Activated CD8-positive, alpha-beta T cell treated with anti-CD3 and anti-CD28 coated beads for 36 hours (primary cell): ENCODE results near the gene PLEKHA1. TPM values are rescaled to one million over a fixed set of nuclear protein-coding genes. Genes with fewer than 3 reads are reported as not detected.

Experiments used
- ATAC-seq: fragments of 200-7000 bp; cut with Tn5 transposase; one replicate; pipeline ENCODE4 v1.10.0; 2021; ENCODE audit warnings: mild to moderate bottlenecking, moderate library complexity
- CTCF ChIA-PET: fragments of 350-600 bp; sonication (Branson Sonifier 250); formaldehyde crosslinking; loops from one replicate; lab custom pipeline; 2021; ENCODE audit warnings: antibody characterized with exemption; lab: Charles Lee
- POLR2A ChIA-PET: fragments of 350-600 bp; sonication (Branson Sonifier 250); formaldehyde crosslinking; loops from one replicate; lab custom pipeline; 2021; ENCODE audit warnings: antibody characterized with exemption; lab: Charles Lee
- DNase-seq: peaks from one replicate; pipeline ENCODE4 v3.0.0-alpha.2; 2020
- H3K27ac Mint-ChIP-seq: one replicate; pipeline ENCODE4 v1.8.0; 2021; ENCODE audit warnings: mild to moderate bottlenecking, mixed read lengths
- H3K27me3 Mint-ChIP-seq: one replicate; pipeline ENCODE4 v1.8.0; 2021; ENCODE audit warnings: mixed read lengths
- H3K36me3 Mint-ChIP-seq: one replicate; pipeline ENCODE4 v1.8.0; 2021; ENCODE audit warnings: low read depth, mixed read lengths
- H3K4me1 Mint-ChIP-seq: one replicate; pipeline ENCODE4 v1.8.0; 2021; ENCODE audit warnings: low read depth, mixed read lengths
- H3K4me3 Mint-ChIP-seq: one replicate; pipeline ENCODE4 v1.8.0; 2021; ENCODE audit warnings: mild to moderate bottlenecking, moderate library complexity, mixed read lengths
- H3K9me3 Mint-ChIP-seq: one replicate; pipeline ENCODE4 v1.8.0; 2021; ENCODE audit warnings: mixed read lengths
- intact Hi-C: fragments of 100-400 bp; cut with micrococcal nuclease; formaldehyde crosslinking; loops from one replicate; pipeline ENCODE4 v1.10.0; 2022
- total RNA-seq, 2 experiments: library from RNA; stranded (reverse); gene quantifications; one replicate each; pipeline ENCODE4 v1.2.3, GENCODE V29; 2021
- TF ChIP-seq, protein P1 (sequence below): fragments of 200-600 bp; IDR thresholded peaks from one replicate; pipeline ENCODE4 v1.8.0; 2022; ENCODE audit warnings: antibody characterized with exemption, mild to moderate bottlenecking

PLEKHA1 gene
- total RNA-seq, 2 experiments from 2014 or later, result 17.0 to 17.4 TPM

DNA sequence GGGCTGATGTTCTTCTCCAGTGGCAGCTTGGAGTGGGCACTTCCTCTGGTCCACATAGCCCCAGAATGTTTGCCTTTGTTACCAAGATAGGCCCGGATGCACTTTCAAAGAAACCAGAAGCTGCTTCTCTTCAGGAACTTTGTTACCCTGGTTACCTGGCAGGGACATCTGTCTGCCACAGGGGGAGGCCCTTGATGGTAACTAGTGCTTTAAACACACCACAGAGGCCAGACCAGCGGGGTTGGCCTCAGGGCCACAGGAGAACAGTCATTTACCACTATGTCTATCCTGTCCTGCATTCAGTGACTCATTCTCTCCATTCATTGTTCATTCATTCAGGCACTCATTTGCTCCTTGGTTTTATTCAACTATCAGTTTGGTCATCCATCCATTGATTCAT lies 11.9 kb upstream of the PLEKHA1 start:
- POLR2A ChIA-PET, result interaction anchor here (1.0 kb wide), 1 partner anchor 12 kb away, joined by 3 read pairs; no protein-coding TSS in a partner anchor
- H3K9me3 Mint-ChIP-seq, result peaks cover 7% of the 10 kb centered on the region
- H3K4me3 Mint-ChIP-seq, result no peak overlapping the region
- DNase-seq (peak; percentile 67), ATAC-seq (peak; percentile 94)
- H3K36me3 Mint-ChIP-seq, result peaks cover 2% of the 10 kb centered on the region
- CTCF ChIA-PET, result interaction anchor here (1.2 kb wide), 1 partner anchor 73 kb away, joined by 5 read pairs; no protein-coding TSS in a partner anchor
- H3K27me3 Mint-ChIP-seq, result peaks cover 4% of the 10 kb centered on the region
- TF ChIP-seq, protein P1, sequence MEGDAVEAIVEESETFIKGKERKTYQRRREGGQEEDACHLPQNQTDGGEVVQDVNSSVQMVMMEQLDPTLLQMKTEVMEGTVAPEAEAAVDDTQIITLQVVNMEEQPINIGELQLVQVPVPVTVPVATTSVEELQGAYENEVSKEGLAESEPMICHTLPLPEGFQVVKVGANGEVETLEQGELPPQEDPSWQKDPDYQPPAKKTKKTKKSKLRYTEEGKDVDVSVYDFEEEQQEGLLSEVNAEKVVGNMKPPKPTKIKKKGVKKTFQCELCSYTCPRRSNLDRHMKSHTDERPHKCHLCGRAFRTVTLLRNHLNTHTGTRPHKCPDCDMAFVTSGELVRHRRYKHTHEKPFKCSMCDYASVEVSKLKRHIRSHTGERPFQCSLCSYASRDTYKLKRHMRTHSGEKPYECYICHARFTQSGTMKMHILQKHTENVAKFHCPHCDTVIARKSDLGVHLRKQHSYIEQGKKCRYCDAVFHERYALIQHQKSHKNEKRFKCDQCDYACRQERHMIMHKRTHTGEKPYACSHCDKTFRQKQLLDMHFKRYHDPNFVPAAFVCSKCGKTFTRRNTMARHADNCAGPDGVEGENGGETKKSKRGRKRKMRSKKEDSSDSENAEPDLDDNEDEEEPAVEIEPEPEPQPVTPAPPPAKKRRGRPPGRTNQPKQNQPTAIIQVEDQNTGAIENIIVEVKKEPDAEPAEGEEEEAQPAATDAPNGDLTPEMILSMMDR, result no peak
- H3K4me1 Mint-ChIP-seq, result peaks cover 4% of the 10 kb centered on the region
- H3K27ac Mint-ChIP-seq, result no peak overlapping the region
- intact Hi-C loops, result no loop called here

DNA sequence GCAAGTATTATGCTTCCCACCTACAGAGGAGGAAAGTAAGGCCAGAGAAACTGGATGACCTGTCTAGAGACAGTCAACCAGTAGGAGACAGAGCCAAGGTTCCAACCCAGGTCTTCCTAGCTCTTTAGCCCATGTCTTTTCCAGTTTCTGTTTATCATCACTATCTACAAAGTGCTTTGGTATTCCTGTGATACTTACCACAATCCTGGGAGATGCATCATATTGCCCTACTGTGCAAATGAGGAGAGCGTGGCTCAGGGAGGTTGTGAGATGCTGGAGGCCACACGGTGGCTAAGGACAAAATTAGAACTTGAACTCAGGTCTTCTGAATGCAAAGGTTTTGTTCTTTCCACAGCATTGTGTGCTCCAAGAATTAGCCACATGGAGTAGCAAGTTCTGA lies 11.2 kb upstream of the PLEKHA1 start:
- intact Hi-C loops, result no loop called here
- H3K27ac Mint-ChIP-seq, result no peak overlapping the region
- peaks cover under 1% of the 10 kb centered on the region for H3K36me3 Mint-ChIP-seq
- POLR2A ChIA-PET, result no interaction called here
- ATAC-seq (no peak), DNase-seq (no peak)
- H3K4me1 Mint-ChIP-seq, result peaks cover 4% of the 10 kb centered on the region
- TF ChIP-seq, protein P1, result no peak
- H3K9me3 Mint-ChIP-seq, result peaks cover 5% of the 10 kb centered on the region
- CTCF ChIA-PET, result no interaction called here
- H3K4me3 Mint-ChIP-seq, result no peak overlapping the region
- peaks cover 4% of the 10 kb centered on the region for H3K27me3 Mint-ChIP-seq

DNA sequence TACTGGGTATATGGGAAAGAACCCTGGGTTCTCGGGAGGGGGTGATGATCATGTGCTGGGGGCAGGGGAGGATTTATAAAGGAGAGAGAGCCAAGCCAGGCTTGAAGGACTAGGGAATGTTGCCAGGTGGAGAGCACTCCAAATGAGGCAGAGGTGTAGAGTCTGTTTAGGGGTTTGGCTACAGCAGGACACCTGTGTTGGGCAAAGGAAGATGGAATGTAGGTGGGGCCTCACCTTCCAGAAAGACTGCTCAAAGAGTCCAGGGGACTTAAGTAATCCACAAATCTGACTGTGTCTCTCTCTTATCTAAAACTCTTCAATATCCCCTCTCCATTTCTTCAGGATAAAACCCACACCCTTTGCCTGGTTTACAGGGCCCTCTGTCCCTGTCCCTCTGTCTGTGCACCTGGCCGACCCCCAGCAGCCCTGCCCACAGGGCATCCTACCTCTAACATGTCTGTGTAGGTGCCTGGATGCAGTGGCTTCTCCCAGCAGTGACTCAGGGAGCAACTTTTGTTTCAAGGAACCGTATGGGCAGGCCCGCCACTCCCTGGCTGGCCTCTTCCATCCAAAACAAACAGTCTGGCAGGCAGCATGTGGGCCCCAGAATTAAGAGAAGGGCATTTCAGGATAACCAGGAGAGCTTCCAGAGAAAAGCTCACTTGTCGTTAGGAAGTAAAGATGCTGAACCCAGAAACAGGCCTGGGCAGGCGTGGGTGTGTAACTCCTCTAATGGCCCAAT lies 10.6 kb upstream of the PLEKHA1 start:
- H3K27ac Mint-ChIP-seq, result no peak overlapping the region
- no peaks in the 10 kb centered on the region for H3K36me3 Mint-ChIP-seq
- no peak overlapping the region for H3K4me3 Mint-ChIP-seq
- DNase-seq (no peak), ATAC-seq (no peak)
- H3K4me1 Mint-ChIP-seq, result peaks cover 4% of the 10 kb centered on the region
- POLR2A ChIA-PET, result no interaction called here
- intact Hi-C loops, result no loop called here
- CTCF ChIA-PET, result interaction anchor here (1.0 to 1.4 kb wide), 2 partner anchors 10 to 71 kb away, joined by 3 read pairs; partner anchors contain the start of gene PLEKHA1
- TF ChIP-seq, protein P1, result no peak
- H3K27me3 Mint-ChIP-seq, result peaks cover 4% of the 10 kb centered on the region
- H3K9me3 Mint-ChIP-seq, result peaks cover under 1% of the 10 kb centered on the region

DNA sequence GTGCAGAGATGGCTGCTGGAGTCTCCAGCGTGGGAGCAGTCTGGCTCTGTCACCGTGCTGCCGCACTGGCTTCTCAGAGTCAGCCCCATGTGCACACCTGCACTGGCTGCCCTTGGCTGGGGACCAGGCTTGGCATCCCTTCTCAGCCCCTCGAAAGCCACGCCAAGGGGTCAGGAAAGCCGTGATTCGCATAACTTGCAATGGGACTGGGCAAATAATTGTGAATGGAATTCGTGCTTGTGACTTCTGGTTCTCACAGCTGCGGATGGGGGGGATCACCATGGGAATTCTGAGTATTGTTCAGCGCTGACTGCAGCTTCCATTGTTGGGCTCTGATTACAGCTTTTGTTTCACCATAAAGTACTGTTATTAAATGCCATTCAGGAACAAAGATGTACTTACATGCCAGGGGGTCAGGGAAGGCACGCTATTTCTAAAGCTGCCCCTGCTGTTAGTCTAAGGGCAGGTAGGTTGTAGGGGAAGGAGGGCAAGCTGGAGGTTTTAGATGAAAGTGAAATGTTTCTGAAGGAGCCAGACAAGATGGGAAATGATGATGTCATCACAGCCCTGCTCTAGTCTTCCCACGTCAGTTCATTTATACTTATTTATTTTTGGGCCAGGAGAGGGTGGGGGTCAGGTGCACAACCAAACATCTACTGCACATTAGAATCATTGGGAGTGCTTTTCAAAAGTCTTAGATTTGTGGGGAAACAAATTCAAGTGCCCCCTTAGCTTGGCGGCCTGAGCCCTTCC lies 5.8 kb upstream of the PLEKHA1 start:
- TF ChIP-seq, protein P1, result no peak
- no peak overlapping the region for H3K27ac Mint-ChIP-seq
- ATAC-seq (no peak), DNase-seq (no peak)
- H3K36me3 Mint-ChIP-seq, result no peaks in the 10 kb centered on the region
- no peak overlapping the region for H3K4me3 Mint-ChIP-seq
- intact Hi-C loops, result no loop called here
- peaks cover 4% of the 10 kb centered on the region for H3K4me1 Mint-ChIP-seq
- ChIA-PET POLR2A (no interaction called here), CTCF (interaction anchor here (1.0 to 3.1 kb wide), 5 partner anchors 12 to 70 kb away, joined by 3 to 13 read pairs (median 4); no protein-coding TSS in a partner anchor)
- H3K27me3 Mint-ChIP-seq, result peaks cover 13% of the 10 kb centered on the region
- H3K9me3 Mint-ChIP-seq, result no peaks in the 10 kb centered on the region
